Endodermal cell (in vitro differentiated cells): ENCODE results near the gene DNHD1. TPM values are rescaled to one million over a fixed set of nuclear protein-coding genes. Genes with fewer than 3 reads are reported as not detected.

ENCODE experiments used
- DNase-seq: peaks from one replicate; pipeline ENCODE4 v3.0.0-alpha.2; 2017
- H3K27ac ChIP-seq: 2 replicates; pipeline ENCODE4 v1.5.1; 2013; ENCODE audit warnings: mild to moderate bottlenecking, low read depth, low read length, moderate library complexity
- H3K27me3 ChIP-seq: 2 replicates; pipeline ENCODE4 v1.6.1; 2013; ENCODE audit warnings: mild to moderate bottlenecking, low read length, moderate library complexity; ENCODE audit not compliant: insufficient read depth, control insufficient read depth, poor library complexity, severe bottlenecking
- H3K36me3 ChIP-seq: 2 replicates; pipeline ENCODE4 v1.7.0; 2013; ENCODE audit warnings: mild to moderate bottlenecking, low read length, moderate library complexity; ENCODE audit not compliant: control insufficient read depth, insufficient read depth
- H3K4me1 ChIP-seq: one replicate; pipeline ENCODE4 v1.7.0; 2013; ENCODE audit warnings: low read length; ENCODE audit not compliant: control insufficient read depth, insufficient read depth
- H3K4me3 ChIP-seq: 2 replicates; pipeline ENCODE4 v1.5.1; 2013; ENCODE audit warnings: mild to moderate bottlenecking, low read length, moderate library complexity
- H3K9ac ChIP-seq: 2 replicates; pipeline ENCODE4 v1.6.1; 2013; ENCODE audit warnings: mild to moderate bottlenecking, low read length, moderate library complexity; ENCODE audit not compliant: poor library complexity, severe bottlenecking; ENCODE audit errors: extremely low read depth
- H3K9me3 ChIP-seq: 2 replicates; pipeline ENCODE4 v1.6.1; 2013; ENCODE audit warnings: mild to moderate bottlenecking, low read length, moderate library complexity; ENCODE audit not compliant: control insufficient read depth
- H3K27ac Mint-ChIP-seq: 2 replicates; pipeline ENCODE4 v1.8.0; 2020; ENCODE audit warnings: mixed read lengths
- H3K27me3 Mint-ChIP-seq: 2 replicates; pipeline ENCODE4 v1.8.0; 2021; ENCODE audit warnings: mild to moderate bottlenecking, mixed read lengths; ENCODE audit not compliant: insufficient read depth
- H3K36me3 Mint-ChIP-seq: 2 replicates; pipeline ENCODE4 v1.8.0; 2020; ENCODE audit warnings: low read depth, mixed read lengths
- H3K4me1 Mint-ChIP-seq: 2 replicates; pipeline ENCODE4 v1.8.0; 2020; ENCODE audit warnings: mixed read lengths
- H3K4me3 Mint-ChIP-seq: 2 replicates; pipeline ENCODE4 v1.8.0; 2020; ENCODE audit warnings: mild to moderate bottlenecking, moderate library complexity, mixed read lengths
- H3K9me3 Mint-ChIP-seq: 2 replicates; pipeline ENCODE4 v1.8.0; 2020; ENCODE audit warnings: mild to moderate bottlenecking, mixed read lengths
- CTCF ChIP-seq: fragments of 200-600 bp; sonication (generic); conservative IDR thresholded peaks from 2 replicates; pipeline ENCODE4 v1.5.0; 2021; ENCODE audit warnings: antibody characterized with exemption, mild to moderate bottlenecking
- WGBS, 2 experiments: methylation state at CpG; one replicate each; pipeline versions ENCODE4 v1.1.5 to v1.1.7; 2013; ENCODE audit warnings: missing lambda C conversion rate in 2 of 2, mixed read lengths in 1 of 2; ENCODE audit not compliant: insufficient coverage in 1 of 2, insufficient read length in 1 of 2; 5-methylcytosine and 5-hydroxymethylcytosine counted together
- total RNA-seq, 2 donors: library from RNA; stranded (reverse); fragmentation: NEBNext Ultra II Directional in 1 of 2; extraction: Animal tissue kit (Norgen Biotek cat#: 25700) in 1 of 2; gene quantifications; 2 replicates in 1 of 2; 3 replicates in 1 of 2; pipeline ENCODE4 v1.2.1, GENCODE V29; 2021

DNHD1 gene
- total RNA-seq, 2 donors from 2014 or later = 11.0 to 12.2 TPM

- Histone ChIP-seq H3K4me1 (no peaks in the 10 kb centered on the region), H3K4me3 (no peak overlapping the region), H3K9me3 (no peaks in the 10 kb centered on the region), H3K36me3 (no peaks in the 10 kb centered on the region), H3K9ac (no peak overlapping the region), H3K27ac (no peak overlapping the region), H3K27me3 (no peaks in the 10 kb centered on the region)
- no peak overlapping the region for H3K27ac Mint-ChIP-seq
- DNase-seq = no peak
- H3K4me3 Mint-ChIP-seq = no peak overlapping the region
- H3K4me1 Mint-ChIP-seq = no peaks in the 10 kb centered on the region
- H3K27me3 Mint-ChIP-seq = no peaks in the 10 kb centered on the region
- no peaks in the 10 kb centered on the region for H3K9me3 Mint-ChIP-seq
- WGBS, 2 experiments = 91 to 100% methylated on average over 2 to 3 of the region's 3 CpGs
- H3K36me3 Mint-ChIP-seq = peaks cover 3% of the 10 kb centered on the region
- no peak for TF ChIP-seq CTCF
These were observed 29.5 kb downstream of the DNHD1 start for GRCh38 chr11:6526411-6527135.

- Histone ChIP-seq H3K27me3 (no peaks in the 10 kb centered on the region), H3K4me1 (no peaks in the 10 kb centered on the region), H3K9ac (no peak overlapping the region), H3K27ac (no peak overlapping the region), H3K9me3 (no peaks in the 10 kb centered on the region), H3K4me3 (no peak overlapping the region), H3K36me3 (no peaks in the 10 kb centered on the region)
- Mint-ChIP-seq H3K4me3 (no peak overlapping the region), H3K27ac (no peak overlapping the region), H3K9me3 (no peaks in the 10 kb centered on the region), H3K4me1 (no peaks in the 10 kb centered on the region), H3K27me3 (no peaks in the 10 kb centered on the region), H3K36me3 (no peaks in the 10 kb centered on the region)
- TF ChIP-seq CTCF = no peak
- WGBS, 2 experiments = 83 to 100% methylated on average over 1 to 2 of the region's 2 CpGs
- no peak for DNase-seq
These were observed 32.2 kb downstream of the DNHD1 start for GRCh38 chr11:6529266-6529665.

GRCh38 chr11:6530848-6531247 is 33.8 kb downstream of the DNHD1 start:
- no peak overlapping the region for H3K4me3 ChIP-seq
- TF ChIP-seq CTCF = no peak
- H3K27me3 Mint-ChIP-seq = no peaks in the 10 kb centered on the region
- no peak overlapping the region for H3K27ac ChIP-seq
- no peaks in the 10 kb centered on the region for H3K4me1 ChIP-seq
- no peak overlapping the region for H3K9ac ChIP-seq
- WGBS, 2 experiments = 96 to 97% methylated on average over 2 of the region's 2 CpGs
- no peak overlapping the region for H3K27ac Mint-ChIP-seq
- H3K36me3 Mint-ChIP-seq = no peaks in the 10 kb centered on the region
- H3K4me1 Mint-ChIP-seq = no peaks in the 10 kb centered on the region
- H3K9me3 ChIP-seq = no peaks in the 10 kb centered on the region
- no peak overlapping the region for H3K4me3 Mint-ChIP-seq
- no peaks in the 10 kb centered on the region for H3K36me3 ChIP-seq
- no peaks in the 10 kb centered on the region for H3K27me3 ChIP-seq
- H3K9me3 Mint-ChIP-seq = no peaks in the 10 kb centered on the region
- no peak for DNase-seq
